ENCODE measurements around the gene EZH1.
"Not testable (repeated sequence)": the region's sequence is repeated elsewhere in the genome, so short reads cannot be mapped to it uniquely, and the experiment has no call there.

The EZH1 gene

DNA sequence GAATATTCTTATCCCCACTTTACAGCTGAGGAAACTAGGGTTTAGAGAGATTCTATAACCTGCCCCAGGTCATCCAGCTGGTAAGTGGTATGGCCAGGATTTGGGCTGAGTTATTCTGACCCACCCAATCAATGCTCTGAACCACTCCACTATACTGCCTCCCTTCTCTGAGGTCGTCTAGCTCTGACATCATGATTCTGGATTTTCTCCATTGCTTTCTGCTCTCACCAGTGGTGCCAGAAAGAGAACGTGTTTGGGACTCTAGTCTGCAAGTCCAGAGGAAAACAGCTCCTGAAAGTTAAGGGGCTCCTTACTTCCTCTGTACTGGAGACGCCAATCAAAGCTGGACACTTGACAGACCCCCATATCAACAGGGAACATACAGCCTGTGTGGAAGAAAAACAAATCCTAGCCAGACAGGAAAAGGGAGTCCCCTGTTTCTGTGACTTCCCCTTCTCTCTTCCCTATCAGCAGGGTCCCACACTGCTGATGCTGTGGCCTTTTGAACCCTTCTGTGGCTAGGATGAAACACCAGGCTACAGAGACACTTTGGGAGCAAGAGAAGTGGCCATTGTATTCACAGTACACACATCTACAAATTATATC lies 6.0 kb upstream of the EZH1 start:
- no peak overlapping the region for H3K4me3 ChIP-seq (ENCODE audit: low read depth, low read length)
- TF ChIP-seq, protein P1, sequence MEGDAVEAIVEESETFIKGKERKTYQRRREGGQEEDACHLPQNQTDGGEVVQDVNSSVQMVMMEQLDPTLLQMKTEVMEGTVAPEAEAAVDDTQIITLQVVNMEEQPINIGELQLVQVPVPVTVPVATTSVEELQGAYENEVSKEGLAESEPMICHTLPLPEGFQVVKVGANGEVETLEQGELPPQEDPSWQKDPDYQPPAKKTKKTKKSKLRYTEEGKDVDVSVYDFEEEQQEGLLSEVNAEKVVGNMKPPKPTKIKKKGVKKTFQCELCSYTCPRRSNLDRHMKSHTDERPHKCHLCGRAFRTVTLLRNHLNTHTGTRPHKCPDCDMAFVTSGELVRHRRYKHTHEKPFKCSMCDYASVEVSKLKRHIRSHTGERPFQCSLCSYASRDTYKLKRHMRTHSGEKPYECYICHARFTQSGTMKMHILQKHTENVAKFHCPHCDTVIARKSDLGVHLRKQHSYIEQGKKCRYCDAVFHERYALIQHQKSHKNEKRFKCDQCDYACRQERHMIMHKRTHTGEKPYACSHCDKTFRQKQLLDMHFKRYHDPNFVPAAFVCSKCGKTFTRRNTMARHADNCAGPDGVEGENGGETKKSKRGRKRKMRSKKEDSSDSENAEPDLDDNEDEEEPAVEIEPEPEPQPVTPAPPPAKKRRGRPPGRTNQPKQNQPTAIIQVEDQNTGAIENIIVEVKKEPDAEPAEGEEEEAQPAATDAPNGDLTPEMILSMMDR (IDR thresholded peaks at IDR 0.05; ENCODE audit: low read depth, low read length) = no peak

GRCh38 chr17:42748908-42749798 lies 4.3 kb upstream of the EZH1 start:
- no peak overlapping the region for H3K4me3 ChIP-seq (ENCODE audit: low read depth, low read length)
- TF ChIP-seq, protein P1 (IDR thresholded peaks at IDR 0.05; ENCODE audit: low read depth, low read length) = no peak

- H3K4me3 ChIP-seq (ENCODE audit: low read depth, low read length) = no peak overlapping the region
- TF ChIP-seq, protein P1 (IDR thresholded peaks at IDR 0.05; ENCODE audit: low read depth, low read length) = no peak
Measured at GRCh38 chr17:42748202-42748907, 3.5 kb upstream of the EZH1 start.

- TF ChIP-seq, protein P1 (IDR thresholded peaks at IDR 0.05; ENCODE audit: low read depth, low read length) = no peak
- peak overlapping the region; percentile 80 for H3K4me3 ChIP-seq (ENCODE audit: low read depth, low read length)
Measured at GRCh38 chr17:42744283-42744805, 496 bp downstream of the EZH1 start.

DNA sequence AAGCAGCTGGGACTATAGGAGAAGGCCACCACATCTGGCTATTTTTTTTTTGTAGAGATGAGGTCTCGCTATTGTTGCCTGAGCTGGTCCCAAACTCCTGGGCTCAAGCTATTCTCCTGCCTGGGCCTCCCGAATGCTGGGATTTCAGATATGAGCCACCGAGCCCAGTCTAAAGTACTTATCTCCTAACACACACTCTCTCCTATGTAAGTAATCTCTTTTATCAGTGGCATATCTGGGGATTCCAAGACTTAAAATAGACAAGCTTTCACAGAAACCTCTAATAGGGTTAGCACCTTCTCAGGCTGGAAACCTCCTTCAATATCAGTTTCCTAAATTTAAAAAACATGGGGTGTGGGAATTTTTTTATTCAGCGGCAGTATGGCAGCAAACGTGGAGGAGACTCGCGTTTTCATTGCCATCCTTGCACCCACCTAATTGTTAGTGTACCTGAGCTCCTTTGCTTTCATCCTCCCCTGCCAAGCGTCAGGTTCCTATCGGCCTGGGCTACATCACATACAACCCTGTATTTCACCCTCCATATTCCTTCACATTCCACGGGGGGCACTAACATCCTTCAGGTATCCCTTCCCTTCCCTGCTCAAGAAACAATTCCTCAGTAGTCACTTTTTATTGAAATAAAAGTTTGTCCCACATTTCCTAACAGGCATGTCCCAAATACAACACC lies 1.1 kb downstream of the EZH1 start:
- peak overlapping the region; percentile 80 for H3K4me3 ChIP-seq (ENCODE audit: low read depth, low read length)
- TF ChIP-seq, protein P1 (IDR thresholded peaks at IDR 0.05; ENCODE audit: low read depth, low read length) = no peak

- not testable (repeated sequence) for H3K4me3 ChIP-seq (ENCODE audit: low read depth, low read length)
Measured at GRCh38 chr17:42742916-42743315, 1.9 kb downstream of the EZH1 start.

GRCh38 chr17:42740699-42741098 lies 4.1 kb downstream of the EZH1 start:
- TF ChIP-seq, protein P1 (IDR thresholded peaks at IDR 0.05; ENCODE audit: low read depth, low read length) = no peak
- no peak overlapping the region for H3K4me3 ChIP-seq (ENCODE audit: low read depth, low read length)

Measured in WI38 (cell line).